HG02588 (cell line): Measurements from ENCODE around the gene RPL10.
A peak's percentile ranks its signal among the peaks of the same experiment; 100 is the strongest.
"Not testable (repeated sequence)": the region's sequence is repeated elsewhere in the genome, so short reads cannot be mapped to it uniquely, and the experiment has no call there.

ENCODE experiments used
- ATAC-seq: cut with Tn5 transposase; IDR thresholded peaks from one replicate; pipeline ENCODE4 v1.9.1; 2021; ENCODE audit warnings: mild to moderate bottlenecking, moderate library complexity; ENCODE audit not compliant: unreplicated experiment

The RPL10 gene

DNA sequence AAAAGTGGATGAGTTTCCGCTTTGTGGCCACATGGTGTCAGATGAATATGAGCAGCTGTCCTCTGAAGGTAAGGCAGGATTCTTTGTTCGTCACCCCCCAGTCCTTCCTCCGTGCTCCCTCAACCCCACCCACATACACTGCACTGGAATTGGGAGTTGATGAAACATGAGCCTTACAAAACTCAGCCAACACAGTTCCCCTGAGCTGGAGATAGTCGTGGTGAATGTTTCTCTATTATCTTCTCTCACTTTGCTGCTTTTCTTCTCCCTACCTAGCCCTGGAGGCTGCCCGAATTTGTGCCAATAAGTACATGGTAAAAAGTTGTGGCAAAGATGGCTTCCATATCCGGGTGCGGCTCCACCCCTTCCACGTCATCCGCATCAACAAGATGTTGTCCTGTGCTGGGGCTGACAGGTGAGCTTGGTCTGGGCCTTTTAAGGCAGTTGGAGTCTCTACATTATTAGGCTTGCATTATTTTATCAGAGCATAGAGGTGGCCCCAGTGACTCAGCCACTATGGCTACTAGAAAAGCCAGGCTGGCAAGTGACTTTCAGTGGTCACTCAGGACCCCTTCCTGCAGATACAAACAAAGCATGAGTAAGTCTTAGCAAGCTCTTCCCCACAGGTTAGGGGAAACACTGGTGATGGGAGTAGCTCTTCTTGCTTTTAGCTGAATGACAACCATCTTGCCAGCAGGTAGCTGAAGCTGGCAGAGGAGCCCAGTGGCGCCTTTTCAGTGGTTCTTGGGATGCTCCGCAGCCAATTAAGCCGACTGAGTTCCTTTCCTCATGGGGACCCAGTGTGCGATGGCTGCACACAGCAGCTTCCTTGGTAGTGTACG lies 1.6 kb downstream of the RPL10 start:
- ATAC-seq = no peak

DNA sequence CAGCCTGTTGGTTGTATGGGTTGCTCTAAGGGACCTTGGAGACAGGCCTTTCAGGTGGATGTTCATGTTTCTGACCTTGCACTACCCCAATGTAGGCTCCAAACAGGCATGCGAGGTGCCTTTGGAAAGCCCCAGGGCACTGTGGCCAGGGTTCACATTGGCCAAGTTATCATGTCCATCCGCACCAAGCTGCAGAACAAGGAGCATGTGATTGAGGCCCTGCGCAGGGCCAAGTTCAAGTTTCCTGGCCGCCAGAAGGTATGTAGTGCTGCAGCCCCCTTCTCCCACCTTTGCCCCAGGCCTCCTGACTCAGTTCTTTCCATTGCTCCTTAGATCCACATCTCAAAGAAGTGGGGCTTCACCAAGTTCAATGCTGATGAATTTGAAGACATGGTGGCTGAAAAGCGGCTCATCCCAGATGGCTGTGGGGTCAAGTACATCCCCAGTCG lies 2.2 kb downstream of the RPL10 start:
- ATAC-seq = not testable (repeated sequence)

DNA sequence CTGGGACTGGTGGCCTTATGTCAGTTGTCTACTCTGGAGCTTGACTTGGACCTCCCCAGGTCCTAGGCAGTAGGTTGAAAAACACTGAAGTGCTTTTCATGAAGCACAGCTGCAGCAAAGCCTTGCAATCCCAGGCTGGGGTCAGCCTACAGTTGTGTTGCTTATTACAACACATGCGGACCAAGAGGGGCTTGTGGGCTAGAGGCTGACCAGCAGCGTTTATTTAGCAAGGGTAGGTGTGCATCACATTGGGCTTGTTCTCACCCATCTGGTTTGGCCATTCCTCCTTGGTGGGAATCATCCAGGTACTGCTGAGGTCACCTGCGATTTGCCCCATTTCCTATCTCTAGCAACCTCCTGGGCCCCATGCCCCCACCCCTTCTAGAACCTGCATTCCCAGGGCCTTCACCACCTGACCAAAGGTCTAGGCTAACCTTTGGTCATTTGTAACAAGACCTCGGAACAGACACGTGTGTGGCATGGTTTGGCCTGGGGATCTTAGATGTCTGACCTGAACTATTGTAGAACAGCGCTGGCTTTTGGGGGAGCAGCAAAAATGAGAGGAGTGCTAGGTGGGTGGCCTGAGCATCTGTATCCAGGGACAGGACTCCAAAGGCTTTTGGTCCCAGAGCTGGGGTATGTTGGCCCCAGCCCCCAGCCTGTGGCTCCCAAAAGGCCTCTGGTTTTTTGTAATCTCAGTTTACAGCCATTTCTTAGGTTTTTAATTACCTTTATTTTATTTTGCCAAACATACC lies 3.0 kb downstream of the RPL10 start:
- ATAC-seq = no peak

DNA sequence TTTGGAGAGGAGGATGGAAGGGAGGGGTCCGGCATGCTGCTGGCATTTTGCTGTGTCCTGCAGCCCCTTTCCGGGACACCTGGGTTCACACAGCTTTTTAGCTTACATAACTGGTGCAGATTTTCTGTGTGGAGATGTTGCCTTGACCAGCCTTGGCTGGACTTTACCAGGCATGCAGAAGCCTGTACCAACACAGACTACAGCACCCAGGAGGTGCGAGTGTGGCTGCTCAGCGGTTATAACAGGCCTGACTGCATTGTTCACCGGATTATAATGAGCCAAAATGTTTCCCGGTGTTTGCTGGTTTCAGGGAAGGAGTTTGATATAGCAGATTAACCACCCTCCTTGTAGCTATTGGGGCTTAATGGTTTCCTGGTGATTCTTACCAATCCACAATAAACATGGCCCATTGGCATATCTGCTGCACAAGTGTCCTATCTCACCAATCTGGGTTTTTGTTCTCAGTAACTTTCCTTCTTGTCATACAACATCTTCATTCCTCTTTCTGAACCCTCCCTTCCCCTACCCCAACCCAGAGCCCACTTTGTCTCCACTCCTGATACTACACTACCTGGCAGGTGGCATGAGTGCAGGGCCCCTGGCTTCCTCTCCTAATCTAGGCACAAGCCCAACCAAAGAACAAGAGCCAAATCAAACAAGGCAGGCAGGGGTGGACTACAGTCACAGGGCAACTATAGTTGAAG lies 3.9 kb downstream of the RPL10 start:
- ATAC-seq = no peak

DNA sequence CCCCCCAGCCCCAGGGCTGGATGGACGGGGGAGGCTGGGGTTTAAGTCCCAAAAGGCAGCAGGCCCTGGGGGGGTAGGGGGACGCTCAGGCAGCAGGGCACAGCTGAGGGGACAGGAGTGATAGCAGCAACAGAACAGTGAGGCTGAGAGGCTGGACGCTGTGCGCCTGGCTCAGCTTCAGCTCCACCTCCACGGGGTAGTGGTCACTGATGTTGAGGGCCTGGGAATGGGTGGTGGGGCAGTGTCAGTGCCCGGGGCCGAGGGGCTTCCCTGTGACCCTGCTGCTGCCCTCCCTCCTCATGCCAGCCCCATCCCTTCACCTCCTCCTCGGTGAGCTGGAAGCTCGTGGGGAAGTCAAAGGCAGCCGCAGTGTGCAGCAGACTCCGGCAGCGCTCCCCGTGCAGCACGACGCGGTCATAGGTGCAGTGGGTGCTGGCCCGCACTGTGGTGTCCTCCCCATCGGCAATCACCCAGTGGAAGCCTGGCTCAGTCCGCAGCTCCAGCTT lies 4.5 kb downstream of the RPL10 start:
- no peak for ATAC-seq

DNA sequence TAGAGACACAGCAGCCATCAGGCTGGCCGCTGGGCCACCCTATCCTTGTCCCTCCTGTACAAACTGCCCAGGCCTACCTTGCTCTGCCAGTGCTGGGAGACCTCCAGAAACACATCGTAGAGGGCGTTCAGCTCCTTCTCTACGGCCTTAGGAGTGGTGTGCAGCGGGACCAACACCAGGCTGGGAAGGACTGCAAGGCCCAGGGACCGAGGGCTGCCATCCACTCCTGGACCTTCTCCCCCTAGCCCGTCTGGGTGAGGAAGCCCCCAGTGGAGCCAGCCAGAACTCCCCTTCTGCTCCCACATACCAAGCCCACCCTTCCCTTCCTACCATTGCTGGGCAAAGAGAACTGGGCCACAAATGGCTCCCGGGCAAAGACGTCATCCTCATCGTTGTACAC lies 5.0 kb downstream of the RPL10 start:
- no peak for ATAC-seq

DNA sequence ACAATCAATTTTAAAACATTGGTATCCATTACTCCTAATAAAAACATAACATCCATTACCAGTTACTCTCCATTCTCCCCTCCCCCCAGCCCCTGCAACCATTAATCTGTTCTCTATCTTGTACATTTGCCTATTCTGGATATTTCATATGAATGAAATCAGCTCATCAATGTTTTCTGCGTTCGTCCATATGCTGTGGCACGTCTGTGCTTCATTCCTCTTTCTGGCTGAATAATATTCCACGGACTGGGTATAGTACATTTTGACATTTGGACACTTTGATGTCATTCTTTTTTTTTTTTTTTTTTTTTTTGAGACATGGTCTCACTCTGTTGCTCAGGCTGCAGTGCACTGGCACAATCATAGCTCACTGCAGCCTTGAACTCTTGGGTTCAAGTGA lies 5.7 kb downstream of the RPL10 start:
- no peak for ATAC-seq

DNA sequence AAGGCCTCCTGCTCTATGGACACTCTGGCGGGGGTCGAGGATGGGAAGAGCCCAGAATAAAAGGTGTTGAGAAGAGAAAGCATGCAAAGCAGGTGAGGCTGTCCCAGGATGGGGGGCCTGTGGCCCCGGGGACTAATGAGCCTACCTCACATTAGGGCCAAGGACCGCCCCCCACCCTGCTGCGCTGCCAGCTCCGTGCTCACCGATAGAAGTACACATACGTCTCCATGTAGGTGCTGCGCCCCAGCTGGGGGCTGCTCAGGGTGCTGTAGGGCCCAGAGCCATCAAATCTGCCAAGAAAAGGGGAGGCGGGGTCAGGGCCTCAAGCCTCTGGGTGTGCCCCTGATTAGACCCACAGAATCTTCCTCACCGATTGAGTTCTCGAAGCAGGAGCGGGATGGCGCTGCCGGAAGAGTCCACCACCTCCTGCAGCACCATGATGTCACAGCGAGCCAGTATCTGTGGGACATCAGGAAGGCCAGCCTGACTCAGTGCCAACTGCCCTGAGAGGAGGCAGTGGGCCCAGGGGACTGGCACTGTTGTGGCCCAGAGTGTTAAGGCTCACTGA lies 6.5 kb downstream of the RPL10 start:
- no peak for ATAC-seq

DNA sequence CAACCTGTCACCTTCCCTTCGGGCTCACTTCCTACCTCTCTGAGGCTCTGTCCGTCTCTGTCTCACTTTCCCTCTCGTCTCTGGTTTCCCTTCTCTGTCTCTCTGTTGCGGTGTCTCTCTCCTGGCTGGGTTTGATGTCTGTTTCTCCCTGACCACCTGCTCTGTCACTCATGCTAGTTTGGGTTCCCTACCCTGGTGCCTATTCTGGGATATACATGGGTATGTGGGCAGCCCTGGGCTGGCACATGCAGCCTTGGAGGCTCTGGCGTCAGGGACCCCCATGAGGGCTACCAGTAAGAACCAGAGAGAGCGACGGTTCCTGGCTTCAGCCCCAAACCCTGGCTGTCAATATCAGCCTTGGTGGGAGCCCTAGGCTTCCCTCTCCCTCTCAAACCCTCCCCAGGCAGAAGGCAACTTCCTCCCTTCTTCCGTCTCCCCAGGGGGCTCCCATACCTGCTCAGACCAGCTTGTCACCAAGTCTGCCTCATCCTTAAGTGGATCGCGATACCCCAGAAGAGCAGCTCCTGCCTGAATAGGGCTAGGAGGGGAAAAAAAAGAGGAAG lies 10.6 kb downstream of the RPL10 start:
- ATAC-seq = no peak

DNA sequence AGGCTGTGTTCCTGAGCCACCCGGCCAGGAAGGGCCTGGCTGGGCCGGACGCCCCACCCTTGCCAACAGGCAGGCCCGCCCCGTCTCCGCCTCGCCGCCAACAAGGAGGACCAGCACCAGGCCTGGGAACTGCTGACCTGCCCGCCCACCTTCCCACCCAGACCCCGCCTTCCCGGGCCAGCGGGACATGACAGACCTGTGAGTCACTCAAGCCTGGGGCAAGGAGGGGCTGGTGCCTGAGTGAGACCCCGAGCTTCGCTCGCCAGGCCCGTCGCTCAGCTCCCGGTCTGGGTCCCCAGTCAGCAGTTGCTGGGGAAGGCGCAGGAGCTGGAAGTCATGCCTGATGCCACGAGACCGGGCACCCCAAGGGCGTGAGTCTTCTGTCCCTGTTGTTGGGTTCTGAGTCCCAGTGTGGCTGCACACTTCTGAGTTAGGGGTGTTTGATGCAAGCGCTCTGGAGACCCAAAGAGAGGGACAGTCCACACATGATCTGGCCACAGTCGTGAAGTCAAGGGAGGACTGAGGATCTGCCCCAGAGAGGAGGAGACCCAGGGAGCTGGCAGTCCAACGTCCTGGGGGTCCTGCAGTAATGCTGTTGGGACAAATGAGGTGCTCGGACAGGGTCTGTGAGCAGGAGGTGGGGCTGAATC lies 11.2 kb downstream of the RPL10 start, which contains the start of gene DNASE1L1:
Gene DNASE1L1, minus strand, starts transcription at position 33 of the 650 bp plus-strand sequence. CDS start 3,686 bp downstream, outside the sequence.
- ATAC-seq = no peak

DNA sequence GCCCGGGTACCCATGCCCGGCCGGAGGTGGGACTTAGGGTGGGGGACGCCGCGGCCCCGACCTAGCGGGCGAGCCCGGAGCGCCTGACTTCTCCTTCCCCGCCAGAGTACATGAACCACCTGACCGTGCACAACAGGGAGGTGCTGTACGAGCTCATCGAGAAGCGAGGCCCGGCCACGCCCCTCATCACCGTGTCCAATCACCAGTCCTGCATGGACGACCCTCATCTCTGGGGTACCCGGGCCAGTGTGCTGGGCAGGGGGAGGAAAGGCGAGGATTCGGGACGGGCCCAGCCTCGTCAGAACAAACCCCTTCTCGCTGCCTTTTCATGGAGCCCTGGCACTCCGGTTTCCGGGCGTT lies 13.8 kb downstream of the RPL10 start:
- peak; percentile 53 for ATAC-seq

DNA sequence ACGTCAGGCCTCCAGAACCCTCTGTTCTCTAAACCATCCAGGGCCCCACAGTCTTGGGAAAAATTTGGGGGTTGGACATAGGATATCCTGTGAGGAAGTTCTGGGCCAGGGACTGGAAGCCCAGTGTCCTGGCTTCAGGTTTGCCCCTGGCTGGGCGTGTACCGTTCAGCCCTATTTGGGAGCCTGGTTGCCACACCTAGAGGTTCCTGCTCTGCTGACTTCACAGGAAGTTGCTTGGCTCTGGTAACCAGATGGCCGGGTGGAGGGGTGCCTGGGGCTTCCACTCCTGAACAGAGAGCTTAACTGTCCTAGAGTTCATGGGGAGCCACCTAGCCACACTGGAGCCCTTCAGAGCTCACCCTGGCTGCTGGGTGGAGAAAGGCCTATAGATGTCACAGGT lies 14.3 kb downstream of the RPL10 start:
- ATAC-seq = no peak

DNA sequence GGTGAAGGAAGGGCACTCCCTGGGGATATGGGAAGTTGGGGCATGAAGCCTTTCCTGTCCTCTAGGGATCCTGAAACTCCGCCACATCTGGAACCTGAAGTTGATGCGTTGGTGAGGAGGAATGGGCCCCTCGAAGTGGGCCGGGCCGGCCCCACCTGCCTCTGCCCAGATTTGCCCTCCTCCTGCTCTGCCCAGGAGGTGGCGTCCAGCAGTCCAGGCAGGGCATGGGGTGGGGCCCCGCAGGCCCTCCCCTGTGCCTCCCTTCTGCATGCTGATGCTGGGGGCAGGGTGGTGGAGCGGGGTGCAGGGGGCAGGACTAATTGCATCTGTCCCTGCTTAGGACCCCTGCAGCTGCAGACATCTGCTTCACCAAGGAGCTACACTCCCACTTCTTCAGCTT lies 15.0 kb downstream of the RPL10 start:
- ATAC-seq = no peak

DNA sequence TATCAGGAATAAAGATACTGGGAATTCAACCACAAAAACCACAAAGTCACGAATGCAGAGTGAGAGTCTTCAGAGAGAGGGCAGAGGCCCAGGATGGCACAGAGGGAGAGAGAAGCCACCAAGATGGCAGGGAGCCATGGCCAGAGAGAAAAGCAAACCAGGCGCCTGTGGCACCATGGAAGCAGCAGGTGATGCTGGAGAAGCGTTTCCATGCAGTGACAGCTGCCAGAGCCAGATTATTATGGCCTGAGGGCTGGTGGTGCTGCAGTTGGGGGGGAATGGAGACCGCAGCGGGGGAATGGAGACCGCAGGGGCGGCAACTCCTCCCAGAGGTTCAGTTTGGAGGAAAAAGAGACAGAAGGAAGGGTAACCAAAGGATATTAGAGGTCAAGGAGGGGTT lies 19.0 kb downstream of the RPL10 start:
- ATAC-seq = no peak

DNA sequence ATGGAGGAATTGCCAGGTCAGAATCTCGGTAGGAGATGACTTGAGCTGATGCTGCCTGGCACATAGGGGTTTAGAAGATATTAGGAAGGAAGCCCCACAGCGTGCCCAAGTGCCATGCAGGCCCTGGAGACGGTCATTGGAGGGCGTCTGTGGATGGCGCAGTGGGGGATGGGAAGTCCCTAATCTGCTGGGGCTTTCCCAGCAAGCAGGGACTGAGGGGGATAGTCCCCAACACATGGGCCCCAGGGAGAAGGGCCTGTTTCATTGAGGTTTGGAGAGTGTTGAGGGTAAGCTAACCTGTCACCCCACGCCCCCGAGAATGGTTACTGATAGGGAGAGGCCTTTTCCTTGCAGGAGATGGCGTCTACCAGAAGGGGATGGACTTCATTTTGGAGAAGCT lies 21.0 kb downstream of the RPL10 start:
- no peak for ATAC-seq

DNA sequence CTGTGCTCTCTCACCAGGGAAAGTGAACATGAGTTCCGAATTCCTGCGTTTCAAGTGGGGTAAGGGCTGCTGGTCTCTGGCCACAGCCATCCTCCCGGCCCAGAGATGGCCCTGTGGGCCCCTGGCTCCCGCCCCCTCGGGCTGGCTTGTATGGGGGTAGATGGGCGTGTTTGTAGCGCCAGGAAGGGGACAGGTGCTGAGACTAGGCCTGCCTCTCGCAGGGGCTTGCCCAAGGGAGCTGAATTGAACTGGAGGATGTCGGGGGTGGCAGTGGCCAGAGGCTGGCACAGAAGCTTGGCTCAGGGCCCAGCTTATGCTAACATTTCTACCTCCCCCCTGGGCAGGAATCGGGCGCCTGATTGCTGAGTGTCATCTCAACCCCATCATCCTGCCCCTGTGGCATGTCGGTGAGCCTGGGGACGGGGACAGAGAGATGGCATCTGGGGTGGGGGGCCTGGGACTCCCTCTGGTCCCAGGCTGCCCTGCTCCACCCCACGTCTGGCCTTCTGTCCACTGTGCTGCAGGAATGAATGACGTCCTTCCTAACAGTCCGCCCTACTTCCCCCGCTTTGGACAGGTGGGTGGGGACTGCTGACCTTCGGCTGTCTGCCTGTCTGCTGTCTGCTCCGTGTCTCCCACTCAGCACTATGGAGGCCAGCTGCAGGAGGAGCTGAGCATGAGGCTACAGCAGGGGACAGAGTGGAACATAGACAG lies 21.7 kb downstream of the RPL10 start:
- no peak for ATAC-seq

DNA sequence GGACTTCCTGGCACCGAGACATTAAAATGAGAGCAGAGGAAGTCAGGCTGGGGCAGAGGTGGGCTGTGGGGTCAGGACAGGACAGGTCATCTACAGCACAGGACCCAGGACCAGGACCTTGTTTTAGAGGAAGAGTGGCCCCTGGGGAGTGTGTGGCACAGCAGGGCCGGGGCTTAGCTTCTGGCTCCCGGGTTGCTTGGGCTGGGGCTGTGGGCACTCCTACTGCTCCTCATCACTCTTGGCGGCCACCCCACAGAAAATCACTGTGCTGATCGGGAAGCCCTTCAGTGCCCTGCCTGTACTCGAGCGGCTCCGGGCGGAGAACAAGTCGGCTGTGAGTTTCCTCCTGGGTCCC lies 22.2 kb downstream of the RPL10 start:
- no peak for ATAC-seq

DNA sequence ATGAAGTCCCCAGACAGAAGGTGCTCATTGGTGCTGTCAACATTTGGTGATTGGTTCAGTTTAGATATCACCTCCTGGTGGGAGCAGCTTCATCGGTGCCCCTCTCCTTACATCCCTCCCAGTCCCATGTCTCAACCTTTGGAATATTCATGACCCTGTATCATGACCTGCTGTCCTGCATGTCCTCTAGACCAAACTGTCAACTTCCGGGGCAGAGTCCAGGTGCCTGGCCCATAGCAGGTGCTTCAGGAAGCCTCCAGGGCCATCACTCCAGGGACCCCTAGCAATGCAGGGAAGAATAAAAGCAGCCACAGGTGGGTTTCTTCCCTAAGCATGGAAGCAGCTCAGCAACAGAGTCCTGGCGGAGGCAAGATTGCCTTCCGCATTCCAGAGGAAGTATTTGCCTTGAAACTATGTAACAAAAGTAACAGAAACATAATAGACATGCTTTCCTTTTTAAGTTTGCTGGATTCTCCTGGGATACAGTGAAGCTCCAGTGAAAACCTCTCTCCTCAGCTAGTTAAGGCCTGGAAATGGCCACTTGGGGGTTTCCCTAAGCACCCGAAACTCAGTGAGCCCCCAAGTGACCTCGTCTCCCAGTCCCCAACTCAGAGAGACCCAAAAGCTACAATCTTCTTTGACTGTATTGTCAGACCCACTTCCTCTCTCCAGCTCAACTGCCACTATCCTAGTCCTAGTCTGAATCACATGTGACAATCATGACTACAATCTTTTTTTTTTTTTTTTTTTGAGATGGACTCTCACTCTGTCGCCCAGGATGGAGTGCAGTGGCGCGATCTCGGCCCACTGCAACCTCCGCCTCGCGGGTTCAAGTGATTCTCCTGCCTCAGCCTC lies 29.0 kb downstream of the RPL10 start:
- ATAC-seq = no peak
